Colonic mucosa (tissue), 4 donors: Measurements from ENCODE around the gene SNPH. TPM values are rescaled to one million over a fixed set of nuclear protein-coding genes. Genes with fewer than 3 reads are reported as not detected.

Source experiments
- DNase-seq: peaks from one replicate; pipeline ENCODE4 v3.0.0-alpha.2; 2020
- H3K27ac ChIP-seq: fragments of 200-600 bp; one replicate; pipeline ENCODE4 v1.8.0; 2021
- H3K27me3 ChIP-seq: fragments of 200-600 bp; one replicate; pipeline ENCODE4 v1.8.0; 2021
- H3K36me3 ChIP-seq: fragments of 200-600 bp; one replicate; pipeline ENCODE4 v1.8.0; 2021
- H3K4me1 ChIP-seq: fragments of 200-600 bp; one replicate; pipeline ENCODE4 v1.8.0; 2021; ENCODE audit warnings: mild to moderate bottlenecking
- H3K4me3 ChIP-seq: fragments of 200-600 bp; one replicate; pipeline ENCODE4 v1.8.0; 2021
- H3K9ac ChIP-seq, 2 donors: one replicate each; pipeline ENCODE4 v1.7.0; 2013; ENCODE audit warnings: control low read depth in 2 of 2, low read depth in 2 of 2, low read length in 2 of 2
- H3K9me3 ChIP-seq: fragments of 200-600 bp; one replicate; pipeline ENCODE4 v1.8.0; 2021
- intact Hi-C: fragments of 100-400 bp; cut with DNase I; formaldehyde crosslinking; loops from one replicate; pipeline ENCODE4 v1.14.1; 2022
- total RNA-seq, 2 donors: library from RNA; stranded (reverse); fragmentation: NEBNext Ultra II Directional in 1 of 2; extraction: Animal tissue kit (Norgen Biotek cat#: 25700) in 1 of 2; gene quantifications; one replicate each; pipeline ENCODE4 v1.2.1, GENCODE V29; 2021
- TF ChIP-seq, protein P1 (sequence below): fragments of 200-600 bp; IDR thresholded peaks from one replicate; pipeline ENCODE4 v1.8.0; 2022; ENCODE audit warnings: antibody characterized with exemption, mild to moderate bottlenecking
- donor health status: healthy.
- donor health status: DM: no; HTN: no; CAD: no.
- donor health status: DM: no; HTN: no; CAD: no.

Gene SNPH
- total RNA-seq, 2 donors from 2014 or later: 1.9 to 2.4 TPM

DNA sequence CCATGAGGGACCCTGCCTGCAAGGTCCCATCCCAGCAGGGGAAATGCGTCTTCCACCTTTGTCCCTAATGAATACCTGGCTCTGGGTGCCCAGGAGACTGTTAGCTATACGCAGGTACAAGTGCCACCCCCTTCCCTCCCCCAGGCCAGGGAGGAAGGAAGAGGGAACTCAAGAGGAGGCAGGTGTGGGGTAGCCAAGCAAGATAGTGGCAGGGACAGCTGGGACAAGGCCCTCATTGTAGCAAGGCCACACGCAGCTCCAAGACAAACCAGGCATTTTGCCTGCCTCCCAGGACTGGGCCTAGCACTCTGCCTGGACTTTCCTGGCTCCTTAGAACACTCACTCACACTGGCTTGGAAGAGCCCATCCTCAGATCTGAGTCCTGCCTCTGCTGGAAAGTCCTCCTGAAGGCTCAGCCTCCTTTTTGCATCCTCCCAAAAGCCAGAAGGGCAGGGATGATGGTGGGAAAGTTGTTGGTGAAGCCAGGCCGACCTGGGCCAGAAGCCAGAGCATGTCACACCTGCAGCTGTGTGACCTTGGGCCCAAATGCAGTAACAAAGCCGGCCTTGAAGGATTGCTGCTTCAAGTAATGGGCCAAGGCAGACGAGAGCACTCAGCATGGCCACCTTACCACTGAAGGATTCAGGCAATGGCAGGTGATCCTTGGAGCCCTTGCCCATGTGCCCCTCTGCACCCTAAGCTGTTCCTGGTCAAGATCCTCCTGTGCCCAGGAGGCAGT lies 27.7 kb downstream of the SNPH start:
- TF ChIP-seq, protein P1, sequence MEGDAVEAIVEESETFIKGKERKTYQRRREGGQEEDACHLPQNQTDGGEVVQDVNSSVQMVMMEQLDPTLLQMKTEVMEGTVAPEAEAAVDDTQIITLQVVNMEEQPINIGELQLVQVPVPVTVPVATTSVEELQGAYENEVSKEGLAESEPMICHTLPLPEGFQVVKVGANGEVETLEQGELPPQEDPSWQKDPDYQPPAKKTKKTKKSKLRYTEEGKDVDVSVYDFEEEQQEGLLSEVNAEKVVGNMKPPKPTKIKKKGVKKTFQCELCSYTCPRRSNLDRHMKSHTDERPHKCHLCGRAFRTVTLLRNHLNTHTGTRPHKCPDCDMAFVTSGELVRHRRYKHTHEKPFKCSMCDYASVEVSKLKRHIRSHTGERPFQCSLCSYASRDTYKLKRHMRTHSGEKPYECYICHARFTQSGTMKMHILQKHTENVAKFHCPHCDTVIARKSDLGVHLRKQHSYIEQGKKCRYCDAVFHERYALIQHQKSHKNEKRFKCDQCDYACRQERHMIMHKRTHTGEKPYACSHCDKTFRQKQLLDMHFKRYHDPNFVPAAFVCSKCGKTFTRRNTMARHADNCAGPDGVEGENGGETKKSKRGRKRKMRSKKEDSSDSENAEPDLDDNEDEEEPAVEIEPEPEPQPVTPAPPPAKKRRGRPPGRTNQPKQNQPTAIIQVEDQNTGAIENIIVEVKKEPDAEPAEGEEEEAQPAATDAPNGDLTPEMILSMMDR: no peak
- H3K4me3 ChIP-seq: no peak overlapping the region
- no peaks in the 10 kb centered on the region for H3K9me3 ChIP-seq
- H3K27me3 ChIP-seq: no peaks in the 10 kb centered on the region
- H3K27ac ChIP-seq: no peak overlapping the region
- no peak overlapping the region for H3K9ac ChIP-seq
- DNase-seq: no peak
- H3K4me1 ChIP-seq: no peaks in the 10 kb centered on the region
- intact Hi-C loops: no loop called here
- no peaks in the 10 kb centered on the region for H3K36me3 ChIP-seq

DNA sequence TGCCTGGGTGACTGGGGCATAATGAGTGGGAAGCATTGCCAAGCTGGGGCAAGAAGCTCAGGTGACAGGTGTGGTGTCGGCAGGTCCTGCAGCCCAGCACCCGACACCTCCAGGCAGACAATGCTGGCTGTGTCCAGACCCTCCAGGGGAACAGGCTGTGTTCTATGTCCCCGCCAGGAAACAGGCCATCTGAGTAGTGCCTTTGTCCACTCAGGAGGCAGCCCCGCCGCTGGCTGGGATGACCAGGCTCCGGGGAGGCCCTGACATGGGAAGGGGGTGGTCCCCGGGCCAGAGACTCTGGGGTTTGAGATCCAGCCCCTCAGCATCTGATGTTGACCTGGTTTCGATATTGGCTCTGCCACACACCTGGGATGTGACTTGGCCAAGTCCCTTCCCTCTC lies 28.4 kb downstream of the SNPH start:
- H3K9ac ChIP-seq: no peak overlapping the region
- no peaks in the 10 kb centered on the region for H3K4me1 ChIP-seq
- H3K9me3 ChIP-seq: no peaks in the 10 kb centered on the region

DNA sequence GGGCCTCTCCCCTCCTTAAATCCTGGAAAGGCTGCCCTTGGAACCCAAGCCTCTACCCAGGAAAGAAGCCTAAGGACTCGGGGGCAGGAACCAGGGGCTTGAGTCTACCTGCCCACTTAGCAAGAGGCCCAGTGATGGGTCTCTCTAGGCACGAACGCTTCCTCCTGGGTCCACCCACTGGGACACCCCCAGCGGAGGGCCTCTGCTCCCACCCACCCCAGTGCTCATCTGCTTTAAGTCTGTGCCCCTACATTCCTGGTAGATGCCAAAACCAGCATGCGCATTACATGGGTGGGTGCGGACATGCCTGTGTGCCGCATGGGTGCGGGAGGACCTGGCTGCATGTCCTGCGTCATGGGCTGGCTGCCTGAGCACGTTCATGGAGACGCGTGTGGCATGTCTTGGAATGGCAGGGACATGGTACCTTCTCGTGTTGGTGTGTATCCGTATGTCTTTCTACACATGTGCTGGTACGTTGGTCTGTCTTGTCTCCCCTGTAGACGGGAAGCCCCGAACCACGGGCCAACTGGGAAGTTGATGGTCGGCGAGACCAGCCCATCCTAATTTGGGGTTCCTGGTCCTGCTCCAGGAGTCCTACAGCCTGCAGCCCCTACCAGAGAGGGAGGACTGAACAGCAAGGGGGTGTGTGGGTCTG lies 29.3 kb downstream of the SNPH start:
- Histone ChIP-seq H3K9ac (no peak overlapping the region), H3K36me3 (no peaks in the 10 kb centered on the region), H3K9me3 (no peaks in the 10 kb centered on the region), H3K4me1 (no peaks in the 10 kb centered on the region), H3K27me3 (no peaks in the 10 kb centered on the region), H3K4me3 (no peak overlapping the region), H3K27ac (no peak overlapping the region)
- no peak for DNase-seq
- intact Hi-C loops: no loop called here
- TF ChIP-seq, protein P1: no peak

More for the DNA sequence above, 28.4 kb downstream of the SNPH start:
- no peak overlapping the region for H3K27ac ChIP-seq
- H3K36me3 ChIP-seq: no peaks in the 10 kb centered on the region
- H3K4me3 ChIP-seq: no peak overlapping the region
- intact Hi-C loops: no loop called here
- H3K27me3 ChIP-seq: no peaks in the 10 kb centered on the region
- TF ChIP-seq, protein P1: no peak
- DNase-seq: no peak

DNA sequence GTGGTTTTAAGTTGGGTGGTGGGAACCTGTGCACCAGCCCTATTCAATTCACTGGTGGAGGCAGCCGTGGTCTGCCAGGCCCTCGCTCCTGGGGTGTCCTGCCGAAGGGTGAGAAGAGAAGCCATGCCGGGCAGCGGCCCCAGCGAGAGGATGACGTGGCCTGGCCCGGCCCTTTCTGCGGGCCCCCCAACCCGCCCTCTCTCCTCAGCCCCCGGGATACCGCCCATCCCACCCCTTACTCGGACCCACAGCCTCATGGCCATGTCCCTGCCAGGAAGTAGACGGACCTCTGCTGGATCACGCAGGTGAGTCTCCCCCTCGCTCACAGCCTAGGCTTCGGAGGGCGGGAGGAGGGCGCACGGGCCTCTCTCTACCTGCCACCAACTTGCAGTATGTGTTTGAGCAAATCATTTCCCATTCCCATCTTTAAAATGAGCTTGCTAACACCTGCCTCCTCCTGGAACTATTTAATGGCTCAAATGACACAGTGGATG lies 30.1 kb downstream of the SNPH start:
- TF ChIP-seq, protein P1: no peak
- Histone ChIP-seq H3K4me1 (no peaks in the 10 kb centered on the region), H3K4me3 (no peak overlapping the region), H3K9ac (no peak overlapping the region), H3K27ac (no peak overlapping the region), H3K9me3 (no peaks in the 10 kb centered on the region), H3K27me3 (no peaks in the 10 kb centered on the region), H3K36me3 (no peaks in the 10 kb centered on the region)
- intact Hi-C loops: no loop called here
- DNase-seq: no peak

DNA sequence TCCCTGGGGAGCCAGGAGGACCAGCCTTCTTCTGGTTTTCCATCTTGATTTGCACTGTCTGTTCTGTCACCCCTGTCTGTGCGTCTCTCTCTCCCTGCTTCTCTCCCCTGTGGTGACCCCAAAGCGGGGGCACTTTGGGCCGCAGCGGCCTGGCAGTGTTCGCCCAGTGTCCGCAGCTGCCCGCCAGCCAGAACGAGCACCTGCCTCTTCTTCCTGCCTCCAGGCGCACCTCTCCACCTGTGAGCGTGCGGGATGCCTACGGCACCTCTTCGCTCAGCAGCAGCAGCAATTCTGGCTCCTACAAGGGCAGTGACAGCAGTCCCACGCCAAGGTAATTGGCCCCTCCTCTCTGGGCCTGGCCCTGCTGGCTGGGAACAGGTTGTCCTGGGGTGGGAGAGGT lies 30.8 kb downstream of the SNPH start:
- H3K36me3 ChIP-seq: no peaks in the 10 kb centered on the region
- no peaks in the 10 kb centered on the region for H3K9me3 ChIP-seq
- H3K4me1 ChIP-seq: no peaks in the 10 kb centered on the region
- H3K27ac ChIP-seq: no peak overlapping the region
- no peak overlapping the region for H3K9ac ChIP-seq
- H3K4me3 ChIP-seq: no peak overlapping the region
- H3K27me3 ChIP-seq: no peaks in the 10 kb centered on the region
- no peak for DNase-seq
- TF ChIP-seq, protein P1: no peak
- intact Hi-C loops: no loop called here
